Measurements from ENCODE around the gene CCDC81. TPM values are rescaled to one million over a fixed set of nuclear protein-coding genes. Genes with fewer than 3 reads are reported as not detected.
"Not testable (repeated sequence)": the region's sequence is repeated elsewhere in the genome, so short reads cannot be mapped to it uniquely, and the experiment has no call there.

Gene CCDC81
- total RNA-seq, 1 experiment from 2014 or later = 0.29 TPM

DNA sequence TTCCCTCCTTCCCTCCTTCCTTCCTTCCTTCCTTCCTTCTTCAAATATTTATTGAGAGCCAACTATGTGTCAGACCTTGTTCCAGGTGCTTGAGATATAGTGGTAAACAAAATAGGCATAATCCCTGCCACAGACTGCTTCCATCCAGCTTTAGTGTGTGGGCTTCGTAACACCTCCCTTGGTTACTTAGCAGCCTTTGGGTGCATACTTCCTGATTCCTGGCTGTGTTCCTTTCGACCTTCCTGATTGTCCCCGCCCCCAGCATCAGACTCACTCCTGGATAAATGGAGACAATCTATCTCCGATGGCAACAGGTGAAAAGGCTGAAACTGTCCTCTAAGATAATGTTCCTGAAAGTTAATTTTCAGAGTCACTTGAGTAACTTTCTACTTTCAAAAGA lies 13.5 kb downstream of the CCDC81 start:
- DNase-seq (ENCODE audit: low read depth) = no peak

DNA sequence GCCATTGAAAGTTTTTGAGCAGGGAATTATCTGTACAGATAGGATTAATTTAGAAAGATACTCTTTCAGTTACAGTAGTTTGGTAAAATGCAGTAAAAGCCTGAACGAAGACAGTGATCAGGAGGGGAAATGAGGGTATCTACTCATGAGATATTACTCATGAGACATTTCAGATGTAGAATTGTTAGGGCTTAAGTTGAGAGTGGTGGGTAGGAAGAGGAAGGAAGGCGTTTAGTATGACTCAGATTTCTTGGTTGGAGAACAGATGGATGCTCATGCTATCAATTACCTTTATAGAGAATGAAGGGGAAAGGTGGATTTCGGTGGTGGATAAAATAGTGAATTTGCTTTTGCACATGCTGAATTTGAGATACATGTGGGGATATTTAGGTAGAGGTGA lies 15.8 kb downstream of the CCDC81 start:
- DNase-seq (ENCODE audit: low read depth) = no peak

DNA sequence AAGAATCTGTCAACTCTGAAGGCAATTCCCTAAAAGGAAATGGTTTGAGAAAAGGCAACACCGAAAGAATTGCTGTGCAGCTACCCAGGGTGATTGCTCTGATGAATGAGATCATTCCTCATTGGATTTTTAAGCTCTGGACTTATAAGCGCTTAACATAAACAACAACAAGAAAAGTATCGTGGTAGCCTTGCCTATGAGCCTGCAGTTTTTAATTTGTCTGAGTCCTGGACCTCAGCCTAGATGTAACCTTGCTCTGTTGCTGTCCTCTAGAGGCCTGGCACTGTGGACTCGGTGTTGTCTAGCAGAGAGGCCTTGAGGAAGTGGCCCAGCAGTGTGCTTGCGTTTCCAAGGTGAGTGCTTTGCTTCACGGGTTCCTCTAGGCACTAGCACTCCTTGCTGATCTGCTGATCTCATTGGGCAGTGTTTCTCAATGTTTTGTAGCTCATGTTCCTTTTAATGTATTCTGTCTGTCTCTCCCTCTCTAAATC lies 20.4 kb downstream of the CCDC81 start:
- DNase-seq (ENCODE audit: low read depth) = no peak

DNA sequence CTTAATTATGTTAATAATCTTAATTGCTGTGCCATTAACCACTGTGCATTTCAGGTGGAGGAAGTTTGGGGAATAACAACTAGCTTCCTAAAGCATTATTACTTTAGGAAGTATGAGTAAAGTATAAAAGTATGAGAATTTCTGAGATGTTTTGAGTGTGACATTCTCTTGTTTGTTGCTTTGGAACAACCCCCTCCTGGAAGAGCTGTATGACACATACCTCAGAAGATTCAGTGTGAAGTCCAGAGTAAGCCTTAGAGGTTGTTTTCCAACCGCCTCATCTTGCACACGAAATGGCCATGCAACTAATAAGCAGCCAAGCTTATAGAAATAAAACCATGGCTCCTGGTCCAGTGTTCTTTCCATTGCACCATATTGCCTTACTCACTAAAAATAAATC lies 21.7 kb downstream of the CCDC81 start:
- DNase-seq (ENCODE audit: low read depth) = no peak

DNA sequence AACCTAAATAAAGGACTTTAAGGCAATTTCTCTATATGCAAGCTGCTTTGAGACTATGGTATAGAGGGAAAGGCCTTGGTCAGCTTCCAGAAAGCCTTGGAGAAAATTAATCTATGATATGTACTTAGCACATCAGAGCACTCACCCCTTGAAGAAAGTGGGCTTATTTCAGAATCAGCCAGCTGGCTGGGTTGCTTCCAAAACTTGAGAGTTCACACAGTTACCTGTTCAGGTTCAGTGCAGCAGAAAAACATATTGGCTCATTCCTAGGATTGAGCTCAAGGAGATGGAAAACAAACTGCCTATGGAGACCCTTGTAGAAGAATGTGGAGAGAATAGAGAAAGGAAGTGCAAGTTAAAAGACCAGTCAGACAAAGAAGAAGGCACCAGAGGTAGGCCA lies 22.7 kb downstream of the CCDC81 start:
- DNase-seq (ENCODE audit: low read depth) = no peak

DNA sequence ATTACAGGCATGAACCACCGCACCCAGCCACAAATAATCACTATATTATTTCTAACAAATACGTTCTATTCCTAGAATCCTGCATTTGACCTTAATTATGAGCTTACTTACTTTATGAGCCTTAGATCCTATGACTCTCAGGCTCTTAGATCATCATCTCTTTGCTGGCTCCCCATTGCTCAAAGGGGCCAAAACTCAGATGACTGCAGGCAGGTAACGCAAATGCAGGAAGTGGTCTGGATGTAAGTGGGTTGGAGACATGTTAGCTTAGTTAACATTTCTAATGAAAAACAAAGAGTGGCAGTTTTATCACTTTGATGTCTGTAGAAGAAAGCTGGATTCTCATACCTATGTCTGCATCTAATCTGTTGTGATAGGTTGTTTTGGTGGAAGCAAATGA lies 23.4 kb downstream of the CCDC81 start:
- no peak for DNase-seq (ENCODE audit: low read depth)

DNA sequence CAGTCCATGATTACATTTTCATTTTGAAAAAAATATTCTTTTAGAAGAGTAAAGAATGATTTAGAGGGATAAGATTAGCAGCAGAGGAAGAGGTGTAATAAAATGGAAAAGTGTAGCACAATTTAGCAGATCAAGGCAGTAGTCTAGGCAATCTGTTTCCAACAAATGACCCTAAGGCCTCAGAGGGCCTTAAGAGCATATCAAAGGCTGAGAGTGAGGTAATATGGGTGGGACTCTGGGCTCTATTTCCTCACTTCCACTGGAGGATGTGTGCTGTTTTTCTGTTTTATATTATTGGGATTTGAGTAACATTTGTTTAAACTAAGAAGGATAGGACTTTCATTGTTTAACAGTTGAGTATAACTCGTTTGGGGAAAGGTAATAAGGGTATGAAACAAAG lies 28.8 kb downstream of the CCDC81 start:
- DNase-seq (ENCODE audit: low read depth) = no peak

DNA sequence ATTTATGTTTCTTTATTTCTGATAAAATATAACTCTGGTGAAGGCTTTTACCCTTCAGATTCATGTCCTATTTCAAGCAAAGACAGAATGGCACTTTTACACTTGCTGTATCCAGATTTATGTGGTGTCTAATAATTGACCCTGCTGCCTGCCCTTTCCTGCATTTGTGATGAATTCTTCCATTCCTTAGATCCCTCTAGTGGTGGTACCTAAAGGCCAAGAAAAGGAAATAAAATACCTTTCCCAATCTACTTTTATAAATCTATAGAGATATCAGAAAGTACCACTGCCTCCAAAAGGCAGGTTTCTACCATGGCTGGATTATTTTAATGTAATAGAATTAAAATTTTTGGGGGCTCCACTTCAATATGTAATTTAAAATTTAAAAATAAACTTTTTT lies 34.2 kb downstream of the CCDC81 start:
- DNase-seq (ENCODE audit: low read depth) = no peak

DNA sequence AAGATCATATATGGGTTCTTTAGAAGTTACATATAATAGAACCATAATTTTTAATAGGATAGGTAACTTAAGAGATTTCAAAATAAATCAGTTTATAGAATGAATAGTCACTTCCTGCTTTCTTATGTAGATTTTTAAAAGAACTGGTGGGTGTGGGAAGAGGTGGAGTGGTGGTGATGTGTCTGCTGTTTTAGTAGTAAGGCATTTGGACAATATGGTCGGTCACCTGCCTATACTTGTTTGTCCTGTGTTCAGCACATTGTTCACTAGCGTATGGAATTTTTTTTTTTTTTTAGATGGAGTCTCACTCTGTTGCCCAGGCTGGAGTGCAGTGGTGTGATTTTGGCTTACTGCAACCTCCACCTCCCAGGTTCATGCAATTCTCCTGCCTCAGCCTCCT lies 39.3 kb downstream of the CCDC81 start:
- no peak for DNase-seq (ENCODE audit: low read depth)

DNA sequence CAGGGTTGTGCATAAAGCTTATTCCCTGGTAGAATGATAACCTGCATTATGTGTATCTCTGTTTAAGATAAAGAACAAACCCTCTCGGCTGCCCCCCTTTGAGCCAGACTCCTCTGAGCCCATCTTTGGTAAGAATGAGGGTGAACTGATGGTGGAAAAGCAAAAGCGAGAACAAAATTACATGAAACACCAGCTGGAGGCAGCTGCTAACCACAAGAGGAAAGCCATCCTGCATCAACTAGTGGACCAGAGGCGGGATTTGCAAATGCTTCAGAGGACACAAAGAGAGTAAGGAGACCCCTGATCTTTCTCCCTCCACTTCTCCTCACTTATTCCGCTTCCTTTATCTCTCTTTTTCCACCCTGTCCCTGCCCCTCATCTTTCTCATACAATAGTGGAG lies 40.3 kb downstream of the CCDC81 start:
- DNase-seq (ENCODE audit: low read depth) = no peak

DNA sequence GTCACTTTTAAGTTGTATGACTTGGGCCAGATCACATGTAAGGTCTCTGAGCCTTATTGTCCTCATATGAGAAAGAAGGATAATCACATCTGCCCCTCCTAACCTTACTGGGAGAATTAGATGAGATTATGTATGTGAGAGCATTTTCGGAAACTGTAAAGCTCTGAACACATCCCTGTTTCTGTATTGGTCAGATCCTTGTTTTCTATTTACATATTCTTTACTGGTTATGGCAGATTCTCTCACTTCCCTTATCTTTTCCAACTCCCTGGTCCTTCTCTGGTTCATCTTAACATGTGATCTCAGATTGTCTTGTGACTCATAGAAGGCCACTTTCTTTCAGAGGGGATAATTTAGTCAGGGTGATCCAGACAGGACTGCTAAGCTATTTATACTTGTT lies 41.8 kb downstream of the CCDC81 start:
- no peak for DNase-seq (ENCODE audit: low read depth)

DNA sequence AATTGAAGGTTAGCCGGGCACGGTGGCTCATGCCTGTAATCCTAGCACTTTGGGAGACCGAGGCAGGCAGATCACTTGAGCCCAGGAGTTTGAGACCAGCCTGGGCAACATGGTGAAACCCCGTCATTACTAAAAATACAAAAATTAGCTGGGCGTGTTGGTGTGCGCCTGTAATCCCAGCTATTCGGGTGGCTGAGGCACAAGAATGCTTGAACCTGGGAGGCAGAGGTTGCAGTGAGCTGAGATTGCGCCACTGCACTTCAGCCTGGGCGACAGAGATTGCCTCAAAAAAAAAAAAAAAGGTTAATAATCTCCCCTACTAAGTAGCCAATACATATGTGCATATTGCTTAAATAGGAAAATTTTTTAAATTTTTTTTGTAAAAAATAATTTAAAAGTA lies 42.3 kb downstream of the CCDC81 start:
- DNase-seq (ENCODE audit: low read depth) = not testable (repeated sequence)

DNA sequence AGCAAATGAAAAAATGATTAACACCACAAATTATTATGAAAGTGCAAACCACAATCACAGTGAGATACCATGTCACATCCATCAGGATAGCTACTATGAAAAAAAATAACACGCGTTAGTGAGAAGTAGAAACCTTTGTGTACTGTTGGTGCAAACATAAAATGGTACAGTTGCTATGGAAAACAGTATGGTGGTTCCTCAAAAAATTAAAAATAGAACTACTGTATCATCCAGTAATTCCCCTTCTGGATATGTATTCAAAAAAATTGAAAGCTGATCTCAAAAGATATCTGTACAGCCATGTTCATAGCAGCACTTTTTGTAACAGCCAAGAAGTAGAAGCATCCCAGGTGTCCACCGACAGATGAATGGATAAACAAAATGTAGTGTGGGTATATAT lies 43.4 kb downstream of the CCDC81 start:
- no peak for DNase-seq (ENCODE audit: low read depth)

DNA sequence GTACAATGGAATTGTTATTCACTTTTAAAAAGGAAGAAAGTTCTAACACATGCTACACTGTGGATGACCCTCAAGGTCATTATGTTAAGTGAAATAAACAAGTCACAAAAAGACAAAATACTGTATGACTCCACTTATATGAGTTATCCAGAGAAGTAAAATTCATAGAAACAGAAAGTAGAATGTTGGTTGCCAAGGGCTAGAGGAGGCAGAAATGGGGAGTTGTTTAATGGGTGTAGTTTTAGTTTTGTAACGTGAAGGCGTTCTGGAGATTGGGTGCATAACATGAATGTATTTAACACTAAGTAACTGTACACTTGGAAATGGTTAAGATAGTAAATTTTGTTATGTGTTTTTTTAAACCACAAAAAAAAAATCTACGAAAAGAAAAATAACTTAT lies 43.8 kb downstream of the CCDC81 start:
- no peak for DNase-seq (ENCODE audit: low read depth)

DNA sequence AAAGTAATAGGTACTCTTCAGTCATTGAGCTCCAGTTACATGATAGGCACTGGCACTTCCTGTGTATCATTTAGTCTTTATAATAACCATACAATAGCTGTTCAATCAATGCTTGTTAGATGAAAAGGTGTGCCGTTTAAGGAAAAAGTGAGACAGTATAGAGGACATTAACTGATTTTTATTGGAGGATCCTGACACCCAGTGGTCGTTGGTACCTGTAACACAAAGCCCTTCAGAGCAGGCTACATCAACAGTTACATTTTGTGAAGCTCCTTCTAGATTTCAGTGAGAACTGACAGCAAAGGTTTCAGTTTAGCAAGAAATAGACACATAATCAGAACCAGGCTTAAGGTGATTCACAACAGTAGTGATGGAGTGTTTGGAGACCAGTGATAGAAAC lies 44.2 kb downstream of the CCDC81 start:
- no peak for DNase-seq (ENCODE audit: low read depth)

DNA sequence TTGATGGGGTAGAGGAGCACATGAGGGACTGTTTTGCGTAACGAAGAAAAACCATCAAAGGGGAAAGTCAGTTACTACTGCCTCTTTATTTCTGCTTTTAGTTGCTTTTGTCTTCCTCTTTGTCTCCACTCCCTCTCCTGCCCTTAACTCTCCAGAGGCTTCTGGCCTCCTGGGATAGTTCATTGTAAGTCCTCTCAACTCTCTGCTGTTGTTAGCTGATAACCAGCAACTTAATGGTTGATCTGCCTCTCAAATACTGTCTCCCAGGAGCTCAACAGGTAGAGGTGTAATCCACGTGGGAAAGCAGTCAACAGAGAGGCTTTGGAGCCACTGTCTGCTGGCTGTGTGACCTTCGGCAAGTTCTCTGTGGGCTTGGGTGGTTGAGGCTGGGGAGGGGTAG lies 47.3 kb downstream of the CCDC81 start:
- DNase-seq (ENCODE audit: low read depth) = no peak

DNA sequence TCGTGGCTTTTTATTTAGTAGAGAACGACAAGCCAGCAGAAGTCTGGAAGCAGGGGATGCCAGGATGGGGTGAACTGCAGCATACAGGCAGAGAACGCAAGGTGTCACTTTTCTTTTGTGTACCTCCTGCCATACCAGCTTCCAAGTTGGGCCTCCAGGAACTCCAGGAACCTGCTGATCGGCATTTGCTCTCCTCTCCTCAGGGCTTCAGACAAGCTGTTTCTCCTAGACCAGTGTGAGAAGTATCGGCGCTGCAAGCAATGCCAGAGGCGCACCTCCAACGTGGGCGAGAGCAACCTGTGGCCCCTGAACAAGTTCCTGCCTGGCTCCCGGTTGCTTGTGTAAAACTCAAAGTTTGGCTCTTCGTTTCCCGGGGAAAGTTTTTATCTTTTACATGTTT lies 47.7 kb downstream of the CCDC81 start:
- no peak for DNase-seq (ENCODE audit: low read depth)

DNA sequence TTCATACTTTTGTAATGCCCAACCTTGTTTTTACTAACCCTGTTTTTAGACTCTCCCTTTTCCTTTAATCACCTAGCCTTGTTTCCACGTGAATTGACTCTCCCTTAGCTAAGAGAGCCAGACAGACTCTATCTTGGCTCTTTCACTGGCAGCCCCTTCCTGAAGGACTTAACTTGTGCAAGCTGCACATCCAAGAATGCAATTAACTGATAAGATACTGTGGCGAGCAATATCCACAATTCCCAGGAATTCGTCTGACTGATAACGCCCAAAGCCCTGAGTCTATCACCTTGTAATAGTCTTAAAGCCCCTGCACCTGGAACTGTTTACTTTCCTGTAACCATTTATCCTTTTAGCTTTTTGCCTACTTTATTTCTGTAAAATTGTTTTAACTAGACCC lies 48.8 kb downstream of the CCDC81 start:
- DNase-seq (ENCODE audit: low read depth) = not testable (repeated sequence)

DNA sequence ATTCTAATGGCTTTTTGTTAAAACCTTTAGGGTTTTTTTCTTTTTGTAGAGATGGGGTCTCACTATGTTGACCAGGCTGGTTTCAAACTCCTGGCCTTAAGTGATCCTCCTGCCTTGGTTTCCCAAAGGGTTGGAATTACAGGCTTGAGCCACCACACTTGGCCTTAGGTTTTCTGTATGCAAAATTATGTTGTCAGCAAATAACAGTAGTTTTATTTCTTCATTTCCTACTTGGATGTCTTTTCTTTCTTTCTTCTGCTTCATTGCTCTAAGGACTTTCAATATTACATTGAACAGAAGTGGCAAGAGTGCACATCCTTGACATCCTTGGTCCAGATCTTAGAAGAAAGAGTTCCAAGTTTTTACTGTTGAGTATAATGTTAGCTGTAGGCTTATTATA lies 52.8 kb downstream of the CCDC81 start:
- no peak for DNase-seq (ENCODE audit: low read depth)

DNA sequence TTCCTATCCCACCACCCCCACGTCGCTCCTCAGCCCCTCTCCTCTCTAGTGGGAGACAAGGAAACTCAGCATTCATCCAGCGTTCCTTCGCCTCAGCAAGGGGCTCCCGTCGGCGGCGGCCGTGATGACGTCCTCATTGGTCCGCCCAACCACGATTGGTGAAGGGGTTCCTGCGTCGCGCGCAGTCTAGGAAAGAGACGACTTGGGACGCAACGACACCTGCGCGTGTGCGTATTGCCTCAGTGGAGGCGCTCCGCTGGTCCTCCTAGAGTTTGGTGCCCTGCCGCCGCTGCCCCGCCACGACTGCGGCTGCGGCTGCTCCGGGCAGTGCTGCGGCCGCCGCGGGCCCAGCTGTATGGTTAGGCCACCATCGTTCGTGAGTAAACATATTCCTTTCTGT lies 56.6 kb downstream of the CCDC81 start:
- no peak for DNase-seq (ENCODE audit: low read depth)

DNA sequence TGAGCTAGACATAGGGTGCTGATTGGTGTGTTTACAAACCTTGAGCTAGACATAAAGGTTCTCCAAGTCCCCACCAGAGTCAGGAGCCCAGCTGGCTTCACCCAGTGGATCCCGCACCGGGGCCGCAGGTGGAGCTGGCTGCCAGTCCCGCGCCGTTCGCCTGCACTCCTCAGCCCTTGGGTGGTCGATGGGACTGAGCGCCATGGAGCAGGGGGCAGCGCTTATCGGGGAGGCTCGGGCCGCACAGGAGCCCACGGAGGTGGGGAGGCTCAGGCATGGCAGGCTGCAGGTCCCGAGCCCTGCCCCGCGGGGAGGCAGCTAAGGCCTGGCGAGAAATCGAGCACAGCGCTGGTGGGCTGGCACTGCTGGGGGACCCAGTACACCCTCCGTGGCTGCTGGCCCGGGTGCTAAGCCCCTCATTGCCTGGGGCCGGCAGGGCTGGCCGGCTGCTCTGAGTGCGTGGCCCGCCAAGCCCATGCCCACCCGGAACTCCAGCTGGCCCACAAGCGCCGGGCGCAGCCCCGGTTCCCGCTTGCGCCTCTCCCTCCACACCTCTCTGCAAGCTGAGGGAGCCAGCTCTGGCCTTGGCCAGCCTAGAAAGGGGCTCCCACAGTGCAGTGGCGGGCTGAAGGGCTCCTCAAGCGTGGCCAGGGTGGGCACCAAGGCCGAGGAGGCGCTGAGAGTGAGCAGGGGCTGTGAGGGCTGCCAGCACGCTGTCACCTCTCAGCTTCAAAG lies 58.8 kb downstream of the CCDC81 start:
- not testable (repeated sequence) for DNase-seq (ENCODE audit: low read depth)

DNA sequence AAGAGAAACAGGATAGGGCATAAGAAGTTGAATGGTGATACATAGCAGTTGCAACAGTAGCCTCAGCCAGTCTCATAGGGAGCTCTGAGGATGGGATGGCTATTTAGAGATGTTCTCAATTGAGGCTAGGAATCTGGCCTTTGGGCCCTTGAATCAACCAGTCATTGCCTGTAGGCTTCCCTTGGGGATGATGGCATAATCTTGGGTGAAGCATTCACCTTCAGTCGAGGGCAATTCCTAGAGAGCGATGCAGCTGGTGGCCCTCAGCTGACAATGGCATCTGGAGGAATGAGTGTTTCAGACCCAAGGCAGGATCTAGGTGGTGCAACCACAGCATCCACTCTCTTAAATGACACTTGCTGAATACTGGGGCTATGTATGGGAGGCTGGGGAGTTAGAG lies 61.0 kb downstream of the CCDC81 start:
- no peak for DNase-seq (ENCODE audit: low read depth)

DNA sequence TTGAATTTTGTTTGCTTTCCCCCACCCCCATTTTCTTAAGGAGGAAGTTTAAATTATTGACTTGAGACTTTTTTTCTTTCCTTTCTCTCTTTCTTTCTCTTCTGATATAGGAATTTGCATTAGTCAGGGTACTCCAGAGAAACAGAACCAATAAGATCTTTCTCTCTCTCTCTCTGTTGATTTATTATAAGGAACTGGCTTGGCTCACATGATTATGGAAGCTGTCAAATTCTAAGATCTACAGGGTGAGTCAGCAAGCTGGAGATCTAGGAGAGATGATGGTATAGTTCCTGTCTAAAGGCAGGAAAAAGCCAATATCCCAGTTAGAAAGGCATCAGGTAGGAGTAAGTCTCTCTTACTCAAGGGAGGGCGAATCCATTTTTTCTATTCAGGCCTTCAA lies 64.0 kb downstream of the CCDC81 start:
- peak; percentile 13 for DNase-seq (ENCODE audit: low read depth)

DNA sequence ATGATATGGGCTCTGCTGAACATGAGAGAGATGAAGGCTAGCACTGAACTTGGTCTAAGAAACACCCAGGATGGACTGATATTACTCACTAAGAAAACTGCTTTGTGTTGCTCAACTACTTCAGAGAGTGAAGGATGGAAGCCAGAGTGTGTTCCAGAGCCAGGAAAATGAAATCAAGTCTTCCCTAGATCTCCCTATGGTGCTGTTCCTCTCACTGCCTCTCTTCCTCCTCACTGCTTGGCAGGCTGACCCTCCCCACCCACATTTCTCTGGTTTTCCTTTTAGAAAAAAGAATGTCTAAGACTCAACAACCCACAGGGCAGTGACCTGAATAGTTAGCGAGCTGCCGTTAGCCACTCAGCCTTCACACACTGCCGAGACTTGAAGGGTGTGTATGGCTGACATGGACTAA lies 65.6 kb downstream of the CCDC81 start:
- no peak for DNase-seq (ENCODE audit: low read depth)
